AG10803 (cell line): ENCODE results near the gene TAF7.
"Not testable (repeated sequence)": the region's sequence is repeated elsewhere in the genome, so short reads cannot be mapped to it uniquely, and the experiment has no call there.

Experiments
- DNase-seq: peaks from one replicate; pipeline ENCODE4 v3.0.0; 2010; ENCODE audit warnings: low read depth
- H3K4me3 ChIP-seq: 2 replicates; pipeline ENCODE4 v1.5.1; 2011; ENCODE audit warnings: mild to moderate bottlenecking, low read length, control low read depth
- CTCF ChIP-seq: conservative IDR thresholded peaks from 2 replicates; pipeline ENCODE4 v1.5.1; 2011; ENCODE audit warnings: mild to moderate bottlenecking, low read length, control low read depth, inconsistent platforms

TAF7 gene

GRCh38 chr5:141338538-141339306 lies 18.1 kb upstream of the TAF7 start, which contains the start of gene PCDHGA2:
TSS of gene PCDHGA2 (plus strand) at chr5:141338760.
- peak; percentile 66 for TF ChIP-seq CTCF
- DNase-seq, result peak; percentile 64
- H3K4me3 ChIP-seq, result peak within 1 kb of the TSS; percentile 47

GRCh38 chr5:141332571-141332970 lies 12.0 kb upstream of the TAF7 start:
- not testable (repeated sequence) for DNase-seq

DNA sequence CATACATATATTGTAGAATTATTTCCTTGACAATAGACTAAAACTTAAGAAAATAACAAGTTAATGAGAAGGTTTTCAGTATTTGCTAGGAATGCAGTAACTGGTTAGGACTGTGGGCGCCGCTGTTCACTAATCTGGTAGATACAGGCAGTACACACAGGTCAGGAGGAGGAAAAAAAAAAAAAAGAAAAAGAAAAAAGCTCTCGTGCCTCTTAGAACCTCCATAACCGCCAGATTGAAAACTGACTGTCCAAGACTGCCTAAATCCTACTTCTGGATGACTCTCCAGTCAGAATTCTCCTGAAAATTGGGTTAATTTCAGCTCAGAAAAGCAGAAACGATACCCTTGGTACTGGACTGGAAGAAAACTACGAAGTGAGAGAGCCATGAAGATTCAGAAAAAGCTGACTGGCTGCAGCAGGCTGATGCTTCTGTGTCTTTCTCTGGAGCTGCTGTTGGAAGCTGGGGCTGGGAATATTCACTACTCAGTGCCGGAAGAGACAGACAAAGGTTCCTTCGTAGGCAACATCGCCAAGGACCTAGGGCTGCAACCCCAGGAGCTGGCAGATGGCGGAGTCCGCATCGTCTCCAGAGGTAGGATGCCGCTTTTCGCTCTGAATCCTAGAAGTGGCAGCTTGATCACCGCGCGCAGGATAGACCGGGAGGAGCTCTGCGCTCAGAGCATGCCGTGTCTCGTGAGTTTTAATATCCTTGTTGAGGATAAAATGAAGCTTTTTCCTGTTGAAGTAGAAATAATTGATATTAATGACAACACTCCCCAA lies 9.9 kb upstream of the TAF7 start, which contains the start of gene PCDHGA1:
PCDHGA1 (plus strand) TSS at position 216 of the 782 bp plus-strand sequence.
- DNase-seq, result peak; percentile 70
- peak within 1 kb of the TSS; percentile 62 for H3K4me3 ChIP-seq
- TF ChIP-seq CTCF, result peak; percentile 72

More at GRCh38 chr5:141332571-141332970, 12.0 kb upstream of the TAF7 start:
- H3K4me3 ChIP-seq, result not testable (repeated sequence)

DNA sequence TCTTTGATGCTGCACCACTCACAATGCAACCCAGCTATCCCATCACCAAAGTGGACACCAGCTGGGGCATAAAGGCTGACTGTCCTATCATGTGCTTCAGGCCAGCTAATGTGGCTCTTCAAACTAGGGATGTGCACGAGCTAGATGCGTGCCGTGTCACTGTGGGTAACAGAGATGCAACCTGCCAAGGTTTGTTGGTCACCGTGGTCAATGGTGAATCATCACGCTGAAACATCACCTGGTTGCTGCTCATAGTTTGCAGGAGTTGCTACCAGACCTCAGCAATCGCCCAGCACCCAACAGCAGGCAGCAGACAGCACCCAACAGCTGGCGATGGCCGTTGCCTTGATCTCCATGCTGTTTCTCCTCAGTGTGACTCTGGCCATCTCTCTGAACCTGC lies 7.6 kb upstream of the TAF7 start:
- no peak for DNase-seq
- TF ChIP-seq CTCF, result no peak
- no peak overlapping the region for H3K4me3 ChIP-seq

DNA sequence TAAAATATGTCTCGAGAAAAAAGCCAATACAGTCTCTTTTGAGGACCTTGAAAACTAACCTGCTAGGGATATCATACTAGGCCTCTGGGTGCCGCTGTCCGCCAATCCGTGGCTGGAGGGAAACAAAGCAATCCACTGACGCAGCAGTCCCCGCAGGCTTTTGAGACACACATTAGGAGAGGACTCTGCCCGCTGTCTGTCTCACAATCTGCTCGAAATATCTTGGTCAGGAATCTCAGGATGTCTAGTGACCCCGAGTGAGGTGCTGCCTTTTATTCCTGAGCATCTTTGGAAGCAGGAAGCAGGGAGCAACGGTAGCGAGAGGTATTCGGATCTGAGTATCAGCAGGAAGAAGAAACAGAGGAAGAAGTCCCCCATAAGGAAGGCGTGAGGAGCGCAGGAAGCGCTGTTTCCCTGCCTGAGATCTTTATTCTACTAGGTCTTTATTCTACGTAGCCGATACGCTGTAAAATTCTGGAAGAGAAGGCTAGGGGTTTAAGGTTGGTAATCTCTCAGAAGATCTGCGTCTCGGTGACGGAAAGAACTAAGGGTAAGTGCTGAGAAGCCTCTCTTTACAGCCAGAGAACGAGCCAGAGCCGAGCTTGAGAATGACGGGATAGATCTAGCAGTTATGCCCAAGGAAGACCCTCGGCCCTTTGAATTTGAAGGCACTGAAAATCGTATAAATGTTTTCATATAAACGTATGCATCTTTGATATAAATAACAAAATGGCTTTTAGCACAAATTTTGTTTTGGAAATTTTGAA lies 5.7 kb upstream of the TAF7 start:
- TF ChIP-seq CTCF, result peak; percentile 87
- DNase-seq, result peak; percentile 73
- H3K4me3 ChIP-seq, result peak overlapping the region; percentile 71

DNA sequence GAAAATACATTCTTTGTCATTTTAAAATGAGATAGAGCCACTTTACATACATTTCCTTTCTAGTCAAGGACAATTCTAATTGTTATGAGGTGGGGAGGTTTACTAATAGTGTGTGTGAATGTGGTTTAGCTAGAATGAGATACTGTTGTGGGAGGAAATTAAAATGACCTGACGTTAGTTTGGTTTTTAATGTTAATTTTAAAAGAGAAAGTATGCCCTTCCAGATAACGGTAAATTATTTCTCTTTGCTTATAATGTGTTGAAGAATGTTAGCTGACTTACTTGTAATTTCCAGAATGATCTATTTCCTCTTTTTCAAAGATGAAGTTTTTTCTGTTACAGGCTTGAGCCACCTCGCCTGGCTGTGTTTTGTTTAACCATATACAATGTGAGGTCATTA lies 1.7 kb upstream of the TAF7 start:
- no peak for DNase-seq
- no peak overlapping the region for H3K4me3 ChIP-seq
- no peak for TF ChIP-seq CTCF

GRCh38 chr5:141319699-141320098 lies 885 bp downstream of the TAF7 start:
- DNase-seq, result no peak
- TF ChIP-seq CTCF, result no peak
- H3K4me3 ChIP-seq, result peak overlapping the region; percentile 85
